NT2/D1 (cell line): ENCODE data around the gene EFHD1.

Experiments
- SUZ12 ChIP-seq: IDR thresholded peaks from 2 replicates; pipeline ENCODE4 v1.6.1; 2011; ENCODE audit not compliant: insufficient read length, insufficient read depth; ENCODE audit errors: extremely low read depth
- YY1 ChIP-seq: IDR thresholded peaks from 2 replicates; pipeline ENCODE4 v1.6.1; 2011; ENCODE audit not compliant: insufficient read length, insufficient read depth
- ZNF274 ChIP-seq: IDR thresholded peaks from 2 replicates; pipeline ENCODE4 v1.6.1; 2011; ENCODE audit warnings: mild to moderate bottlenecking, low read depth, low read length

DNA sequence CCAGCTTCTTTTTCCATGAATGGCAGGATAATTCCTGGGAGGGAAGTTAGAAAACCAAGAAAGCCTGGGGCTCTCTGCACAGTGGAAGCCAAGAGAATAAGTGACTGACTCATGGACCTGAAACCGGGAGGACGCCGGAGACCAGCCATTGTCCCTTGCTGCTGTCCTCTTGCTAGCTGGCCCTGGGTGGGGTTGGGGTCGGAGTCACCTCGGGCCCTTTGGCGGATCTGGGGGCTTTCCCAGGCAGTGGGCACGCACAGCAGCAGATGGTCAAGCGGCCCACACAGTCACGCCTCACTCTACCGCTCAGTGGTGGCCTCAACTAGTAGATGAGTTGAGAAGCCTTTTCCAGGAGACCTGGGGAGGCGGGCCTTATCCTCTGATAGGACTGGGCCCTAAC lies 15.6 kb downstream of the EFHD1 start:
- TF ChIP-seq YY1: no peak
- TF ChIP-seq SUZ12: no peak
- TF ChIP-seq ZNF274: no peak
